ENCODE measurements around the gene TRANK1. TPM values are rescaled to one million over a fixed set of nuclear protein-coding genes. Genes with fewer than 3 reads are reported as not detected.

TRANK1 gene
- total and polyA plus RNA-seq, 4 donors = 2.9 to 40.0 (median 10.2) TPM

- 70% methylated on average over 3 of the region's 3 CpGs for WGBS
- Histone ChIP-seq H3K27ac (ENCODE audit: low read depth in 1 of 2, low read length in 2 of 2) (no peak overlapping the region), H3K9ac (ENCODE audit: low read depth in 1 of 2, low read length in 2 of 2) (no peak overlapping the region), H3K4me1 (ENCODE audit: control insufficient read depth in 4 of 4, insufficient read depth in 4 of 4, low read length in 3 of 4) (no peaks in the 10 kb centered on the region), H3K9me3 (ENCODE audit: control insufficient read depth in 4 of 4, low read length in 3 of 4) (peaks cover 0 to 10% (median 2%) of the 10 kb centered on the region in 4 donors), H3K36me3 (ENCODE audit: control insufficient read depth in 4 of 4, insufficient read depth in 3 of 4, low read depth in 1 of 4, low read length in 3 of 4) (no peaks in the 10 kb centered on the region), H3K4me3 (ENCODE audit: low read depth in 1 of 3, low read length in 3 of 3) (no peak overlapping the region), H3K27me3 (ENCODE audit: control insufficient read depth in 4 of 4, insufficient read depth in 4 of 4, low read length in 3 of 4) (no peaks in the 10 kb centered on the region)
- TF ChIP-seq YY1 (IDR thresholded peaks at IDR 0.05) = no peak
- TF ChIP-seq TAF1 (conservative IDR thresholded peaks at IDR 0.05) = no peak
- no peak for TF ChIP-seq RXRA (IDR thresholded peaks at IDR 0.05)
- no peak for TF ChIP-seq FOXA1 (IDR thresholded peaks at IDR 0.05)
- no peak for TF ChIP-seq RAD21 (IDR thresholded peaks at IDR 0.05)
- no peak for TF ChIP-seq HNF4A (conservative IDR thresholded peaks at IDR 0.05)
- TF ChIP-seq MAX (IDR thresholded peaks at IDR 0.05) = no peak
- TF ChIP-seq HNF4G (IDR thresholded peaks at IDR 0.05) = no peak
- TF ChIP-seq, protein P1, sequence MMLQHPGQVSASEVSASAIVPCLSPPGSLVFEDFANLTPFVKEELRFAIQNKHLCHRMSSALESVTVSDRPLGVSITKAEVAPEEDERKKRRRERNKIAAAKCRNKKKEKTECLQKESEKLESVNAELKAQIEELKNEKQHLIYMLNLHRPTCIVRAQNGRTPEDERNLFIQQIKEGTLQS (IDR thresholded peaks at IDR 0.05) = no peak
- TF ChIP-seq EGR1 (IDR thresholded peaks at IDR 0.05; ENCODE audit: low read depth in 2 of 2) = no peak
- TF ChIP-seq GABPA (IDR thresholded peaks at IDR 0.05 in 1 of 2, conservative IDR thresholded peaks at IDR 0.05 in 1 of 2) = no peak
- TF ChIP-seq CTCF (IDR thresholded peaks at IDR 0.05; ENCODE audit: low read depth, low read length, missing input control) = no peak
- no peak for TF ChIP-seq JUND (IDR thresholded peaks at IDR 0.05)
- no peak for TF ChIP-seq FOXA2 (IDR thresholded peaks at IDR 0.05)
- no peak for TF ChIP-seq SP1 (IDR thresholded peaks at IDR 0.05)
- no peak for TF ChIP-seq REST (IDR thresholded peaks at IDR 0.05)
- no peak for TF ChIP-seq NR2F2 (IDR thresholded peaks at IDR 0.05)
- no peak for DNase-seq (ENCODE audit: low spot score)
Observed at GRCh38 chr3:36800533-36801116, 144.2 kb downstream of the TRANK1 start.

- H3K36me3 ChIP-seq (ENCODE audit: control insufficient read depth in 4 of 4, insufficient read depth in 3 of 4, low read depth in 1 of 4, low read length in 3 of 4) = no peaks in the 10 kb centered on the region
- no peak overlapping the region for H3K4me3 ChIP-seq (ENCODE audit: low read depth in 1 of 3, low read length in 3 of 3)
- no peak overlapping the region for H3K9ac ChIP-seq (ENCODE audit: low read depth in 1 of 2, low read length in 2 of 2)
- no peak for TF ChIP-seq FOXA1 (IDR thresholded peaks at IDR 0.05)
- no peak for TF ChIP-seq EGR1 (IDR thresholded peaks at IDR 0.05; ENCODE audit: low read depth in 2 of 2)
- TF ChIP-seq RAD21 (IDR thresholded peaks at IDR 0.05) = no peak
- TF ChIP-seq TAF1 (conservative IDR thresholded peaks at IDR 0.05) = no peak
- no peak for TF ChIP-seq RXRA (IDR thresholded peaks at IDR 0.05)
- TF ChIP-seq, protein P2, sequence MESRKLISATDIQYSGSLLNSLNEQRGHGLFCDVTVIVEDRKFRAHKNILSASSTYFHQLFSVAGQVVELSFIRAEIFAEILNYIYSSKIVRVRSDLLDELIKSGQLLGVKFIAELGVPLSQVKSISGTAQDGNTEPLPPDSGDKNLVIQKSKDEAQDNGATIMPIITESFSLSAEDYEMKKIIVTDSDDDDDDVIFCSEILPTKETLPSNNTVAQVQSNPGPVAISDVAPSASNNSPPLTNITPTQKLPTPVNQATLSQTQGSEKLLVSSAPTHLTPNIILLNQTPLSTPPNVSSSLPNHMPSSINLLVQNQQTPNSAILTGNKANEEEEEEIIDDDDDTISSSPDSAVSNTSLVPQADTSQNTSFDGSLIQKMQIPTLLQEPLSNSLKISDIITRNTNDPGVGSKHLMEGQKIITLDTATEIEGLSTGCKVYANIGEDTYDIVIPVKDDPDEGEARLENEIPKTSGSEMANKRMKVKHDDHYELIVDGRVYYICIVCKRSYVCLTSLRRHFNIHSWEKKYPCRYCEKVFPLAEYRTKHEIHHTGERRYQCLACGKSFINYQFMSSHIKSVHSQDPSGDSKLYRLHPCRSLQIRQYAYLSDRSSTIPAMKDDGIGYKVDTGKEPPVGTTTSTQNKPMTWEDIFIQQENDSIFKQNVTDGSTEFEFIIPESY (IDR thresholded peaks at IDR 0.05) = no peak
- no peak for TF ChIP-seq SP1 (IDR thresholded peaks at IDR 0.05)
- TF ChIP-seq CTCF (IDR thresholded peaks at IDR 0.05; ENCODE audit: low read depth, low read length, missing input control) = no peak
- no peak for TF ChIP-seq NR2F2 (IDR thresholded peaks at IDR 0.05)
- no peak for TF ChIP-seq FOXA2 (IDR thresholded peaks at IDR 0.05)
- TF ChIP-seq JUND (IDR thresholded peaks at IDR 0.05) = no peak
- no peak for TF ChIP-seq GABPA (IDR thresholded peaks at IDR 0.05 in 1 of 2, conservative IDR thresholded peaks at IDR 0.05 in 1 of 2)
- TF ChIP-seq, protein P1 (IDR thresholded peaks at IDR 0.05) = no peak
- TF ChIP-seq MAX (IDR thresholded peaks at IDR 0.05) = no peak
- no peak for TF ChIP-seq YY1 (IDR thresholded peaks at IDR 0.05)
Observed at GRCh38 chr3:36796881-36797280, 148.0 kb downstream of the TRANK1 start.

More at GRCh38 chr3:36796881-36797280, 148.0 kb downstream of the TRANK1 start:
- Histone ChIP-seq H3K27ac (ENCODE audit: low read depth in 1 of 2, low read length in 2 of 2) (no peak overlapping the region), H3K9me3 (ENCODE audit: control insufficient read depth in 4 of 4, low read length in 3 of 4) (no peaks in the 10 kb centered on the region), H3K27me3 (ENCODE audit: control insufficient read depth in 4 of 4, insufficient read depth in 4 of 4, low read length in 3 of 4) (no peaks in the 10 kb centered on the region), H3K4me1 (ENCODE audit: control insufficient read depth in 4 of 4, insufficient read depth in 4 of 4, low read length in 3 of 4) (no peaks in the 10 kb centered on the region)
- no peak for DNase-seq (ENCODE audit: low spot score)
